GM19351 (cell line): ENCODE results near the gene PLA2R1.
A peak's percentile ranks its signal among the peaks of the same experiment; 100 is the strongest.

ENCODE experiments used
- ATAC-seq: cut with Tn5 transposase; IDR thresholded peaks from one replicate; pipeline ENCODE4 v1.9.1; 2021; ENCODE audit warnings: mild to moderate bottlenecking, moderate library complexity; ENCODE audit not compliant: unreplicated experiment

The PLA2R1 gene

GRCh38 chr2:159898441-159898840, 164.0 kb downstream of the PLA2R1 start:
- no peak for ATAC-seq

GRCh38 chr2:159897720-159898119, 164.7 kb downstream of the PLA2R1 start:
- ATAC-seq, result no peak

- ATAC-seq, result no peak
Observed at GRCh38 chr2:159897081-159897480, 165.3 kb downstream of the PLA2R1 start.

GRCh38 chr2:159895258-159896065, 167.0 kb downstream of the PLA2R1 start:
- peak; percentile 59 for ATAC-seq

GRCh38 chr2:159894145-159894838, 168.1 kb downstream of the PLA2R1 start:
- ATAC-seq, result no peak

GRCh38 chr2:159892990-159893810, 169.2 kb downstream of the PLA2R1 start:
- ATAC-seq, result peak; percentile 14

- ATAC-seq, result no peak
Observed at GRCh38 chr2:159891917-159892730, 170.3 kb downstream of the PLA2R1 start.

- no peak for ATAC-seq
Observed at GRCh38 chr2:159891267-159891588, 171.2 kb downstream of the PLA2R1 start.

GRCh38 chr2:159890551-159891266, 171.7 kb downstream of the PLA2R1 start:
- peak; percentile 31 for ATAC-seq

GRCh38 chr2:159882130-159882745, 180.2 kb downstream of the PLA2R1 start:
- no peak for ATAC-seq
